Bronchial epithelial cell (primary cell): Measurements from ENCODE around the gene EIF4E1B. TPM values are rescaled to one million over a fixed set of nuclear protein-coding genes. Genes with fewer than 3 reads are reported as not detected.
A peak's percentile ranks its signal among the peaks of the same experiment; 100 is the strongest.

Experiments used
- DNase-seq: peaks from one replicate; pipeline ENCODE4 v3.0.0-alpha.2; 2010; ENCODE audit warnings: low read depth
- FAIRE-seq: peaks from 2 replicates; lab custom pipeline; 2011; peaks lifted over from hg19 to GRCh38; lab: Jason Lieb, UNC
- H3K27me3 ChIP-seq: 2 replicates; pipeline ENCODE4 v1.5.1; 2011; ENCODE audit warnings: low read length; ENCODE audit not compliant: control insufficient read depth, insufficient read depth
- H3K36me3 ChIP-seq: 2 replicates; pipeline ENCODE4 v1.5.1; 2011; ENCODE audit warnings: low read length; ENCODE audit not compliant: control insufficient read depth, insufficient read depth
- H3K4me3 ChIP-seq: 2 replicates; pipeline ENCODE4 v1.5.1; 2011; ENCODE audit warnings: mild to moderate bottlenecking, low read depth, low read length, control low read depth
- CTCF ChIP-seq: IDR thresholded peaks from 2 replicates; pipeline ENCODE4 v1.5.1; 2011; ENCODE audit warnings: mild to moderate bottlenecking, moderate library complexity, low read length, control low read depth, inconsistent platforms; ENCODE audit not compliant: insufficient read depth, severe bottlenecking
- total RNA-seq: library from RNA; depleted of rRNA; stranded (reverse); fragments of >200 nt; gene quantifications from 2 replicates; pipeline ENCODE4 v1.2.1, GENCODE V29; 2014

Gene EIF4E1B
- total RNA-seq, 1 donor from 2014 or later: not detected

- no peak for TF ChIP-seq CTCF
- H3K36me3 ChIP-seq: no peaks in the 10 kb centered on the region
- H3K27me3 ChIP-seq: peaks cover 9% of the 10 kb centered on the region
- DNase-seq: no peak
- no peak for FAIRE-seq
- H3K4me3 ChIP-seq: no peak overlapping the region
Observed at GRCh38 chr5:176625512-176625911, 5.0 kb upstream of the EIF4E1B start.

GRCh38 chr5:176625966-176626875 is 4.3 kb upstream of the EIF4E1B start:
- FAIRE-seq (peak; percentile 28), DNase-seq (peak; percentile 65)
- TF ChIP-seq CTCF: no peak
- H3K27me3 ChIP-seq: peaks cover 8% of the 10 kb centered on the region
- no peaks in the 10 kb centered on the region for H3K36me3 ChIP-seq
- no peak overlapping the region for H3K4me3 ChIP-seq

GRCh38 chr5:176626876-176627236 is 3.6 kb upstream of the EIF4E1B start:
- H3K4me3 ChIP-seq: no peak overlapping the region
- FAIRE-seq (no peak), DNase-seq (no peak)
- H3K36me3 ChIP-seq: no peaks in the 10 kb centered on the region
- TF ChIP-seq CTCF: no peak
- H3K27me3 ChIP-seq: peaks cover 10% of the 10 kb centered on the region

GRCh38 chr5:176627582-176627981 is 2.9 kb upstream of the EIF4E1B start:
- peaks cover 10% of the 10 kb centered on the region for H3K27me3 ChIP-seq
- no peak for DNase-seq
- no peak for TF ChIP-seq CTCF
- H3K36me3 ChIP-seq: no peaks in the 10 kb centered on the region
- H3K4me3 ChIP-seq: no peak overlapping the region
- FAIRE-seq: peak; percentile 81

- Histone ChIP-seq H3K4me3 (no peak overlapping the region), H3K27me3 (peaks cover 10% of the 10 kb centered on the region), H3K36me3 (no peaks in the 10 kb centered on the region)
- DNase-seq (no peak), FAIRE-seq (no peak)
- TF ChIP-seq CTCF: no peak
Observed at GRCh38 chr5:176628406-176629228, 1.9 kb upstream of the EIF4E1B start.
